Panc1 (cell line): ENCODE measurements around the gene C1D. TPM values are rescaled to one million over a fixed set of nuclear protein-coding genes. Genes with fewer than 3 reads are reported as not detected.

Experiments used
- ATAC-seq: fragments of 200-7000 bp; cut with Tn5 transposase; 2 replicates; pipeline ENCODE4 v1.9.1; 2020; ENCODE audit warnings: mild to moderate bottlenecking, moderate library complexity
- BruUV-seq: library from RNA; stranded (reverse); fragments of 400-500 nt; replicated peaks from 2 replicates; lab custom pipeline; 2021; lab: Mats Ljungman, UMichigan
- CTCF ChIA-PET: fragments of 300-600 bp; sonication (Branson Sonifier 250); formaldehyde crosslinking; loops from one replicate; lab custom pipeline; 2022; ENCODE audit warnings: antibody characterized with exemption; lab: Charles Lee
- POLR2A ChIA-PET: fragments of 300-600 bp; sonication (Branson Sonifier 250); formaldehyde crosslinking; loops from one replicate; lab custom pipeline; 2022; ENCODE audit warnings: antibody characterized with exemption; lab: Charles Lee
- DNase-seq: peaks from one replicate; pipeline ENCODE4 v3.0.0-alpha.2; 2010; ENCODE audit warnings: low read depth, low spot score
- H3K27ac ChIP-seq: 2 replicates; pipeline ENCODE4 v1.5.1; 2011; ENCODE audit warnings: mild to moderate bottlenecking, low read length, inconsistent platforms
- H3K27me3 ChIP-seq: fragments of 200-500 bp; sonication (Bioruptor generic); 2 replicates; pipeline ENCODE4 v1.6.0; 2014; ENCODE audit warnings: low read length, inconsistent platforms; ENCODE audit not compliant: control insufficient read depth, insufficient read depth
- H3K36me3 ChIP-seq: fragments of 200-500 bp; sonication (Bioruptor generic); 2 replicates; pipeline ENCODE4 v1.5.1; 2014; ENCODE audit warnings: inconsistent platforms, mild to moderate bottlenecking, low read length, moderate library complexity; ENCODE audit not compliant: control insufficient read depth, insufficient read depth
- H3K4me1 ChIP-seq: 2 replicates; pipeline ENCODE4 v1.5.1; 2011; ENCODE audit warnings: inconsistent platforms, mild to moderate bottlenecking, low read length, moderate library complexity; ENCODE audit not compliant: control insufficient read depth, insufficient read depth
- H3K4me3 ChIP-seq, 2 experiments: 2 replicates each; pipeline ENCODE4 v1.5.1; 2011 to 2012; ENCODE audit warnings: low read depth in 2 of 2, low read length in 2 of 2, mild to moderate bottlenecking in 2 of 2, inconsistent platforms in 1 of 2, moderate library complexity in 1 of 2
- H3K9me3 ChIP-seq: fragments of 200-500 bp; sonication (Bioruptor generic); 2 replicates; pipeline ENCODE4 v1.5.1; 2014; ENCODE audit warnings: low read depth, mild to moderate bottlenecking, inconsistent platforms, low read length, moderate library complexity; ENCODE audit not compliant: control insufficient read depth, insufficient read depth
- POLR2AphosphoS5 ChIP-seq: IDR thresholded peaks from 2 replicates; pipeline ENCODE4 v1.6.1; 2012; ENCODE audit warnings: mild to moderate bottlenecking, low read depth, low read length, moderate library complexity
- SIN3A ChIP-seq: IDR thresholded peaks from 2 replicates; pipeline ENCODE4 v1.6.1; 2012; ENCODE audit warnings: low read depth, mild to moderate bottlenecking, low read length, moderate library complexity, borderline replicate concordance; ENCODE audit not compliant: insufficient read depth
- TCF7L2 ChIP-seq: IDR thresholded peaks from 2 replicates; pipeline ENCODE4 v1.6.1; 2011; ENCODE audit warnings: mild to moderate bottlenecking, low read depth, low read length, inconsistent platforms
- in situ Hi-C: cut with HindIII; loops from 2 replicates; pipeline ENCODE4 v1.10.0; 2016; ENCODE audit warnings: low sequenced_read_pairs, low pct_unique_long_range_greater_than_20kb
- intact Hi-C: fragments of 100-400 bp; cut with micrococcal nuclease; formaldehyde crosslinking; loops from one replicate; pipeline ENCODE4 v1.10.0; 2022; ENCODE audit not compliant: unreplicated experiment
- total RNA-seq: library from RNA; stranded (reverse); gene quantifications from one replicate; pipeline ENCODE4 v1.2.1, GENCODE V29; 2021; ENCODE audit not compliant: unreplicated experiment
- TF ChIP-seq, protein P1 (sequence below): fragments of 450-650 bp; IDR thresholded peaks from 2 replicates; pipeline ENCODE4 v1.5.1; 2017; ENCODE audit warnings: mild to moderate bottlenecking
- TF ChIP-seq, protein P2 (sequence below), 2 experiments: IDR thresholded peaks; 2 replicates each; pipeline ENCODE4 v1.6.1; 2011 to 2012; ENCODE audit warnings: low read depth in 2 of 2, control low read depth in 1 of 2, low read length in 1 of 2, mild to moderate bottlenecking in 1 of 2, moderate library complexity in 1 of 2; ENCODE audit not compliant: insufficient read depth in 1 of 2

C1D gene
- total RNA-seq, 1 experiment from 2014 or later, result 16.8 TPM

GRCh38 chr2:68030529-68030928 is 32.3 kb downstream of the C1D start:
- Histone ChIP-seq H3K4me1 (no peaks in the 10 kb centered on the region), H3K36me3 (no peaks in the 10 kb centered on the region), H3K9me3 (no peaks in the 10 kb centered on the region), H3K27ac (no peak overlapping the region), H3K4me3 (no peak overlapping the region), H3K27me3 (peaks cover 3% of the 10 kb centered on the region; the same call in 1 of the 2 replicates)
- POLR2A ChIA-PET, result no interaction called here
- CTCF ChIA-PET, result interaction anchor here (0.5 kb wide), 1 partner anchor 347 kb away, joined by 3 read pairs; no protein-coding TSS in a partner anchor
- in situ Hi-C loops (no loop called here), intact Hi-C loops (loop anchor here (5.0 kb wide), 2 partner anchors 188 to 1598 kb away; no protein-coding TSS in a partner anchor)
- no TSS peak for BruUV-seq
- ATAC-seq (no peak), DNase-seq (no peak)
- TF ChIP-seq SIN3A, result no peak
- no peak for TF ChIP-seq TCF7L2
- no peak for TF ChIP-seq POLR2AphosphoS5
- TF ChIP-seq, protein P1, sequence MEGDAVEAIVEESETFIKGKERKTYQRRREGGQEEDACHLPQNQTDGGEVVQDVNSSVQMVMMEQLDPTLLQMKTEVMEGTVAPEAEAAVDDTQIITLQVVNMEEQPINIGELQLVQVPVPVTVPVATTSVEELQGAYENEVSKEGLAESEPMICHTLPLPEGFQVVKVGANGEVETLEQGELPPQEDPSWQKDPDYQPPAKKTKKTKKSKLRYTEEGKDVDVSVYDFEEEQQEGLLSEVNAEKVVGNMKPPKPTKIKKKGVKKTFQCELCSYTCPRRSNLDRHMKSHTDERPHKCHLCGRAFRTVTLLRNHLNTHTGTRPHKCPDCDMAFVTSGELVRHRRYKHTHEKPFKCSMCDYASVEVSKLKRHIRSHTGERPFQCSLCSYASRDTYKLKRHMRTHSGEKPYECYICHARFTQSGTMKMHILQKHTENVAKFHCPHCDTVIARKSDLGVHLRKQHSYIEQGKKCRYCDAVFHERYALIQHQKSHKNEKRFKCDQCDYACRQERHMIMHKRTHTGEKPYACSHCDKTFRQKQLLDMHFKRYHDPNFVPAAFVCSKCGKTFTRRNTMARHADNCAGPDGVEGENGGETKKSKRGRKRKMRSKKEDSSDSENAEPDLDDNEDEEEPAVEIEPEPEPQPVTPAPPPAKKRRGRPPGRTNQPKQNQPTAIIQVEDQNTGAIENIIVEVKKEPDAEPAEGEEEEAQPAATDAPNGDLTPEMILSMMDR, result no peak
- TF ChIP-seq, protein P2, sequence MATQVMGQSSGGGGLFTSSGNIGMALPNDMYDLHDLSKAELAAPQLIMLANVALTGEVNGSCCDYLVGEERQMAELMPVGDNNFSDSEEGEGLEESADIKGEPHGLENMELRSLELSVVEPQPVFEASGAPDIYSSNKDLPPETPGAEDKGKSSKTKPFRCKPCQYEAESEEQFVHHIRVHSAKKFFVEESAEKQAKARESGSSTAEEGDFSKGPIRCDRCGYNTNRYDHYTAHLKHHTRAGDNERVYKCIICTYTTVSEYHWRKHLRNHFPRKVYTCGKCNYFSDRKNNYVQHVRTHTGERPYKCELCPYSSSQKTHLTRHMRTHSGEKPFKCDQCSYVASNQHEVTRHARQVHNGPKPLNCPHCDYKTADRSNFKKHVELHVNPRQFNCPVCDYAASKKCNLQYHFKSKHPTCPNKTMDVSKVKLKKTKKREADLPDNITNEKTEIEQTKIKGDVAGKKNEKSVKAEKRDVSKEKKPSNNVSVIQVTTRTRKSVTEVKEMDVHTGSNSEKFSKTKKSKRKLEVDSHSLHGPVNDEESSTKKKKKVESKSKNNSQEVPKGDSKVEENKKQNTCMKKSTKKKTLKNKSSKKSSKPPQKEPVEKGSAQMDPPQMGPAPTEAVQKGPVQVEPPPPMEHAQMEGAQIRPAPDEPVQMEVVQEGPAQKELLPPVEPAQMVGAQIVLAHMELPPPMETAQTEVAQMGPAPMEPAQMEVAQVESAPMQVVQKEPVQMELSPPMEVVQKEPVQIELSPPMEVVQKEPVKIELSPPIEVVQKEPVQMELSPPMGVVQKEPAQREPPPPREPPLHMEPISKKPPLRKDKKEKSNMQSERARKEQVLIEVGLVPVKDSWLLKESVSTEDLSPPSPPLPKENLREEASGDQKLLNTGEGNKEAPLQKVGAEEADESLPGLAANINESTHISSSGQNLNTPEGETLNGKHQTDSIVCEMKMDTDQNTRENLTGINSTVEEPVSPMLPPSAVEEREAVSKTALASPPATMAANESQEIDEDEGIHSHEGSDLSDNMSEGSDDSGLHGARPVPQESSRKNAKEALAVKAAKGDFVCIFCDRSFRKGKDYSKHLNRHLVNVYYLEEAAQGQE (IDR thresholded peaks at IDR 0.05; ENCODE audit: insufficient read depth in 1 of 2, low read depth in 2 of 2, low read length in 1 of 2), result no peak

GRCh38 chr2:68027959-68028358 is 34.8 kb downstream of the C1D start:
- ATAC-seq (no peak), DNase-seq (no peak)
- Histone ChIP-seq H3K36me3 (no peaks in the 10 kb centered on the region), H3K9me3 (no peaks in the 10 kb centered on the region), H3K27me3 (peaks cover 6% of the 10 kb centered on the region; the same call in 1 of the 2 replicates), H3K4me1 (no peaks in the 10 kb centered on the region), H3K27ac (no peak overlapping the region), H3K4me3 (no peak overlapping the region)
- intact Hi-C loops (no loop called here), in situ Hi-C loops (no loop called here)
- BruUV-seq, result no TSS peak
- ChIA-PET CTCF (no interaction called here), POLR2A (no interaction called here)
- TF ChIP-seq POLR2AphosphoS5 (no peak), TCF7L2 (no peak)

- ChIA-PET POLR2A (no interaction called here), CTCF (no interaction called here)
- DNase-seq (no peak), ATAC-seq (no peak)
- in situ Hi-C loops, result no loop called here
- no TSS peak for BruUV-seq
- Histone ChIP-seq H3K4me1 (no peaks in the 10 kb centered on the region), H3K27me3 (peaks cover 6% of the 10 kb centered on the region; the same call in 1 of the 2 replicates), H3K27ac (no peak overlapping the region), H3K36me3 (no peaks in the 10 kb centered on the region), H3K4me3 (no peak overlapping the region), H3K9me3 (no peaks in the 10 kb centered on the region)
- TF ChIP-seq, protein P2 (IDR thresholded peaks at IDR 0.05; ENCODE audit: insufficient read depth in 1 of 2, low read depth in 2 of 2, low read length in 1 of 2), result no peak
- TF ChIP-seq TCF7L2, result no peak
- TF ChIP-seq, protein P1, result no peak
- TF ChIP-seq POLR2AphosphoS5, result no peak
- no peak for TF ChIP-seq SIN3A
- intact Hi-C loops, result no loop called here
Measured at GRCh38 chr2:68024450-68024849, 38.4 kb downstream of the C1D start.
